PFSK-1 (cell line): ENCODE data around the gene E2F4.

Experiments
- POLR2AphosphoS5 ChIP-seq: IDR thresholded peaks from 2 replicates; pipeline ENCODE4 v1.6.1; 2012; ENCODE audit warnings: low read depth, mild to moderate bottlenecking, control low read depth, low read length, moderate library complexity
- REST ChIP-seq, 2 experiments: IDR thresholded peaks; 2 replicates each; pipeline versions ENCODE4 v1.6.1 to v1.8.0; 2011 to 2012; ENCODE audit warnings: low read depth in 2 of 2, low read length in 2 of 2, control low read depth in 1 of 2, inconsistent platforms in 1 of 2, mild to moderate bottlenecking in 1 of 2, moderate library complexity in 1 of 2; ENCODE audit not compliant: insufficient read depth in 1 of 2
- SIN3A ChIP-seq: IDR thresholded peaks from 2 replicates; pipeline ENCODE4 v1.6.1; 2012; ENCODE audit warnings: mild to moderate bottlenecking, low read length, moderate library complexity, borderline replicate concordance; ENCODE audit not compliant: insufficient read depth

GRCh38 chr16:67157106-67157748, 34.7 kb upstream of the E2F4 start:
- no peak for TF ChIP-seq REST (IDR thresholded peaks at IDR 0.05; ENCODE audit: insufficient read depth in 1 of 2, low read depth in 2 of 2, low read length in 2 of 2)
- TF ChIP-seq POLR2AphosphoS5 = no peak
- TF ChIP-seq SIN3A = no peak
